NOMO-1 (cell line): ENCODE data around the gene PSMB8.

ENCODE experiments used
- DNase-seq, 2 experiments: peaks; one replicate each; lab custom pipeline; 2025; ENCODE audit not compliant: unreplicated experiment in 2 of 2; lab: John Stamatoyannopoulos, UW

The PSMB8 gene

DNA sequence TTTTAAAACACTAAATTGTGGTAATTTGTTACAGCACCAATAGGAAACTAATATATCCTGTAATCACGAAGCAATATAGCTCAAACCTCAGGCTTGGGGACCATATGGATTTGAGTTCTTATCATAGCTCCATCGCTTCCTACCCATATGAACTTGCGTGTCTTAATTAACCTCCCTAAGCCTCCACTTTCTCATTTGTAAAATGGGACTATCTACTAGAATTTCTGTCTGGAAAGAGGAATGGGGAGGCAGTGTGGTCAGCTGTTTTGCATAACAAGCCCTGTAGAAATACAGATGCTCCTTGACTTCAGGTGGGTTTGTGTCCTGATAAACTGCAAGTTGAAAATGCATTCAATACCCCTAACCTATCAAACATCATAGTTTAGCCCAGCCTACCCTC lies 44.1 kb downstream of the PSMB8 start:
- DNase-seq, result no peak

DNA sequence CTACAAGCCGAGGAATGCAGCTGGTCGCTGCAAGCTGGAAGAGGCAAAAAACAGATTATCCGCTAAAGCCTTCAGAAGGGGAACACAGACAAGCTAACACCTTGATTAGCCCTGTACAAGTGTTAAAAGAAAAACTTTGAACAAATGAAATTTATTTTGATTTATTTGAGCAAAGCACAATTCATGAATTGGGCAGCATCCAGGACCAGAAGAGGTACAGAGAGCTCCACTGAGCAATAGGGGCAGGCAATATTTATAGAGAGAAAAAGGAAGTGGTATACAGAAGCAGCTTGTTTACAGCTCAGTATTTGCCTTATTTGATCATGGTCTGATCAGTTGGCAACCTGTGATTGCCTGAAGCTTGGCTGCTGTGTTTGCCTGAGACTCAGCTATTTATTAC lies 44.7 kb downstream of the PSMB8 start:
- DNase-seq, result no peak

DNA sequence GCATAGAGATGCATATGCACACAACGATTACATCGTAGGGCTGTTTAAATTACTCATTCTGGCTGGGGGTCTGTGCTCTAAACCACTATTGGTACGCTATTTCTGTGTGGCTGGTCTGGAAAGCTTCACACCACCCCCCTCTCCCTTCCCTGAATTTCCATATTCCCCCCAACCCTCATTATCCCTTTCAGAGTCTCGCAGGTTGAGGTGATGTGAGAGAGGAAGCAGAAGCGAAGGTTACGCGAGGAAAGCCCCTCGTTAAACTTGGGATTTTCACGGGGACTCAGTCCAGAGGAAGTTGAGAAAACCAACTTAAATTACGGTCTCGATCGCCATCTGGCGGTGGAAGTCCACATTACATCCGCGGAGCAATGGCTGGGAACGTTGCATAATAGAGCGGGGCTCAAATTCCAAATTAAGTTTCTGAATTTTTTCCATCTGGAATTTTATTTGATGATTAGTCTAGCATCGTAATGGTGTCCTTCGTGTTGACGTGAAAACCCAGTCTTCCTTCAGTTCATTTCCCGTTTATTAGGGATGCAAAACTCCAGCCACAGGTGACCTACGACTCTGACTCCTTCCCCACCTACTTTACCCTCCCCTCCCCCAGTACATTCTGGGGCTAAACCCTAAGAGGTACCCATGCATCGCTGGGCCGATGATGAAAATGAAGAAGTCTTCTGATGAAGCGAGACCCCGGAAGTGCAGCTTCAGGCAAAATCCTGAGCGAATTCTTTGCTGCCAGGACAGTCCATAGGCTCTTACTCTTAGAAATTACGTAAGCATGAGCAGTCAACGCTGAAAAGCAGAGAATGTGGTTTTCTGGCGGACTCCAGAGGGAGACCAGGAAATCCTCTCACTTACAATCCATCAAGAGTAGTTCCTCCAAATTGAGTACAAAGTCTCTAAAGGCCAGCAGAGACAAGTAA lies 46.7 kb downstream of the PSMB8 start:
- peak; percentile 67 to 68 for DNase-seq

DNA sequence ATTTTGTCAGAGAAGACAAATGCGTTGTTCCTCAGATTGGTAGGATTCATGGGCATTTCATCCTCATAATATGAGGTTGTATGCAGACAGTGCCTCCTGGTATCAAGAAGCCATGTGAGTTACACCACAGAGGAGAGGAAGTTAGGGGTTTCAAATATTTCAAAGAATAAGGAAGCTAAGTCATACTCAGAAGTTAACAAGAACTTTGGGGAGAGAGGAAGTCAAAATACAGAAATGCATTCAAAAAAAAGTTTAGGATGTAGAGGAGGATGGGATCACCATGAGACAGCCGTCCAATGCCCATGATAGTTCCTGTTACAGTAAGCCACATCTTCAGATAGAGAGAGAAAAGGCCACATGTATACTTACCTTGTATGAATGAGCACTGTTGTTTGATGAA lies 49.3 kb downstream of the PSMB8 start:
- DNase-seq, result peak; percentile 65 to 91

DNA sequence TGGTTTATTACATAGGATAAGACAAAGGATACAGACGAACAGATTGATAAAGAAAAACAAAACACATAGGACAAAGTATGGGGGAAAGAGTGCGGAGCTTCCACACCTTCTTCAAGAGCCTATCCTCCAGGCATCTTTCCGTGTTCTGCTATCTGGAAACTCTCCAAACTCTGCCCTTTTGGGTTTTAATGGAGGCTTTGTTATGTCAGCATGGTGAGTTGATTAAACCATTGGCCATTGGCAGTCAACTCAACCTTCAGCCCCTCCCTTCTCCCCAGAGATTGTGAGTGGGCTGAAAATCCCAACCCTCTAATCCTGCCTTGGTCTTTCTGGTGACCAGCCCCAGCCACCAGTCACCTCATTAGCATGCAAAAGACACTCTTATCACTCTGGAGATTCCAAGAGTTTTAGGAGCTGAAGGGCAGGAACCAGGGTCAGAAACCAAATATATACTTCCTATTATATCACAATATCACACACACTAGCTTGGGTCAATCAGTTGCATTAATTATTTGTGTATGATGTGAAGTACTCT lies 50.9 kb downstream of the PSMB8 start:
- DNase-seq, result no peak
